Fibroblast of villous mesenchyme (primary cell): ENCODE measurements around the gene KIF3C. TPM values are rescaled to one million over a fixed set of nuclear protein-coding genes. Genes with fewer than 3 reads are reported as not detected.

Experiments used
- DNase-seq: peaks from one replicate; pipeline ENCODE4 v3.0.0-alpha.2; 2010; ENCODE audit warnings: low read depth
- H3K4me3 ChIP-seq: 2 replicates; pipeline ENCODE4 v1.5.1; 2011; ENCODE audit warnings: low read depth, mild to moderate bottlenecking, low read length
- total RNA-seq: library from RNA; depleted of rRNA; stranded (reverse); fragments of >200 nt; gene quantifications from 2 replicates; pipeline ENCODE4 v1.2.3, GENCODE V29; 2012
- TF ChIP-seq, protein P1 (sequence below): IDR thresholded peaks from 2 replicates; pipeline ENCODE4 v1.5.1; 2012; ENCODE audit warnings: low read depth, mild to moderate bottlenecking, low read length; ENCODE audit not compliant: insufficient read depth

The KIF3C gene
- total RNA-seq, 1 donor, result 9.9 TPM

DNA sequence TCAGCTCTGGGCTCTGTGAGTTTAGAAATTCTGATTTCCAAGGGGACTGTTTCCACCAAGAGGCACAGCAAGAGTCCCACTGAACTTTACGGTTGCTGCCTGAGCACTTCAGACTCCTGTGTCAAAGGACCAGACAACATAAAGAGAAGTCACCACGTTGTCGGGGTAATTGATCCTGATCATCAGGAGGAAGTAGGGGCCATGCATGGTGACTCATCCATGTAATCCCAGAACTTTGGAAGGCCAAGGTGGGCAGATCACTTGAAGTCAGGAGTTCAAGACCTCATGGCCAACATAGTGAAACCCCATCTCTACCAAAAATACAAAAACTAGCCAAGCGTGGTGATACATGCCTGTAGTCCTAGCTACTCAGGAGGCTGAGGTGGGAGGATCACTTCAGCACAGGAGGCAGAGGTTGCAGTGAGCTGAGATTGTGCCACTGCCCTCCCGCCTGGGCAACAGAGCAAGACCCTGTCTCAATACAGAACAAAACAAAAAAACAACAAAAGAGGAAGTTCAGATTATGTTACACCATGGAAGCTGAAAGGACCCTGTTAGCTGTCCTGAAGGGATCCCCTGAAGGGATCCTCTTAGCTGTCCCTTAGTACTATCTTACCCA lies 94.6 kb downstream of the KIF3C start:
- DNase-seq, result no peak
- no peak overlapping the region for H3K4me3 ChIP-seq
- TF ChIP-seq, protein P1, sequence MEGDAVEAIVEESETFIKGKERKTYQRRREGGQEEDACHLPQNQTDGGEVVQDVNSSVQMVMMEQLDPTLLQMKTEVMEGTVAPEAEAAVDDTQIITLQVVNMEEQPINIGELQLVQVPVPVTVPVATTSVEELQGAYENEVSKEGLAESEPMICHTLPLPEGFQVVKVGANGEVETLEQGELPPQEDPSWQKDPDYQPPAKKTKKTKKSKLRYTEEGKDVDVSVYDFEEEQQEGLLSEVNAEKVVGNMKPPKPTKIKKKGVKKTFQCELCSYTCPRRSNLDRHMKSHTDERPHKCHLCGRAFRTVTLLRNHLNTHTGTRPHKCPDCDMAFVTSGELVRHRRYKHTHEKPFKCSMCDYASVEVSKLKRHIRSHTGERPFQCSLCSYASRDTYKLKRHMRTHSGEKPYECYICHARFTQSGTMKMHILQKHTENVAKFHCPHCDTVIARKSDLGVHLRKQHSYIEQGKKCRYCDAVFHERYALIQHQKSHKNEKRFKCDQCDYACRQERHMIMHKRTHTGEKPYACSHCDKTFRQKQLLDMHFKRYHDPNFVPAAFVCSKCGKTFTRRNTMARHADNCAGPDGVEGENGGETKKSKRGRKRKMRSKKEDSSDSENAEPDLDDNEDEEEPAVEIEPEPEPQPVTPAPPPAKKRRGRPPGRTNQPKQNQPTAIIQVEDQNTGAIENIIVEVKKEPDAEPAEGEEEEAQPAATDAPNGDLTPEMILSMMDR, result no peak

DNA sequence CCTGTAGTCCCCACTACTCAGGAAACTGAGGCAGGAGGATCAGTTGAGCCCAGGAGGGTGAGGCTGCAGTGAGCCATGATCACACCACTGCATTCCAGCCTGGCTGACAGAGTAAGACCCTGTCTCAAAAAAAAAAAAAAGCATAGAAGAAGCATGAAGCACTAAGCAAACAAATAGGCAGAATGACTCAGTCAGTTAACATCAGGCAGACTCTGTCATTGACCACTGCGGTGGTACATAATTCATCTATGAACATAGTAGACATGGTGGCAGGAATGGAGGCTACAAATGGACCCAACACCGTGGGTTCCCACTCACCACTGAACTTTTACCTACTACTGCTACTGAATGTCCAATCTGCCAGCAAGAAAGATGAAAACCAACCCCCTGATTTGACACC lies 96.4 kb downstream of the KIF3C start:
- no peak overlapping the region for H3K4me3 ChIP-seq
- DNase-seq, result no peak
- TF ChIP-seq, protein P1, result no peak

GRCh38 chr2:25881764-25882163 lies 100.5 kb downstream of the KIF3C start:
- TF ChIP-seq, protein P1, result no peak
- H3K4me3 ChIP-seq, result no peak overlapping the region
- DNase-seq, result no peak

DNA sequence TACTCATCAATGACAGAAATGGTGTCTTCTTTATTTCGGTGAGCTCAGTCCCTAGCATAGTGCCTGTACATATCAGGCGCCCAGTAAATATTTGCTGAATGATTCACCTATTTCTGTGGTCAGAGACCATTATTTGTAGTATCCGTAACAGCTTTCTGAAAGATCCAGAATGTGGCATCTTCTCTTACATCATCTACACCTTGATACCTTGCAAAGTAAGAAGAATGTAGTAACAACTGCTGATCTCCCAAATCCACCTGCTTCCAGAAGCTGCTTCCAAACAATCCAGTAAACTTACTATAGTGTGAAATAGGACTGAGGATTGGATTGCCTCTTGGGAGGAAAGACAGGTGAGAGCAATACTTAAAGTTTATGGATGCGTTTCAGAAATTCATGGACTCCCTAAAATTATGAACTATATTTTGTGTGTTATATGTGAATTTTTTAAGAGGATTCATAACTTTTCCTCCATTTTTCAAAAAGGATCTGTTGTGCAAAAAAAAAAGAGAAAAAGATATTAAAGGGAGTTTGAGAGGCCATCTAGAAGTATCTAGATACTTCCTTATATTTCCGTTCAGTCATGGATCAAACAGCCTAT lies 103.1 kb downstream of the KIF3C start:
- peak overlapping the region; percentile 70 for H3K4me3 ChIP-seq
- TF ChIP-seq, protein P1, result no peak
- DNase-seq, result peak; percentile 65

DNA sequence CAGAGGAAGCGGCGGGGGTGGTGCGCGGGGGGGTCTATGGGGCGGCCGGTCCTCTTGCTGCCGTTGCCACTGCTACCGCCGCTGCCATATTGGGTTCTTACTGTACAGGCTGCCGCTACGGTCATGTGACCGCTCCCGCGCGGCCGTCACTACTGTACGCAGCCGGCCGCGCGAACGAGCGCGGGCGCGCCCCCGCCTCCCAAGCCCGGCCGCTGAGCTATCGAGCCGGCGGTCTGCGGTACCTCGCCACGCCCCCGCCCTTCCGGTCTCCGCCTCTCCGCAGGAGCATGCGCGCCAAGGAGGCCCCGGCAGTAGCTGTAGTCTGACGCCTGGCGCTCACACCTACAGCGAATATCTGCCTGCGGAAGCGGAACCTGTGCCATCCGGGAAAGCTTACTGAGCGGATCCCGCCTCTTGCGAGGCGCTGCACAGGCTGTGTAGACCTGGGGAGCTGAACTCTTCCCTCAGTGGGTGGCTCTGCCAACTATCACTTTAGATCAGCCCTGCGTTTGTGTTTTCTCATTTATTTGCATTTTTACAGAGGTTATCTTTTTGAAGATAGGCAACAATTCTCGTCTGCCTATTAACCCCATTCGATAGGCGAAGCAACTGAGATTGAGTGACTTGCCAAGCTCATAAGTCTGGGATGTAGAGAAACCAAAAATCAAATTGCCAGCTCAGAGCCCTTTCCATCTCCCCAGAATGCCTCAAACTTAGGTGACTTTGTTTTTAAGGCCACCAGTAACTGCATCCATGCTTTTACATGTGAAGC lies 103.8 kb downstream of the KIF3C start, which contains the start of gene ASXL2:
Gene ASXL2, minus strand, starts transcription at position 127 of the 772 bp plus-strand sequence. CDS start 265 bp downstream, outside the sequence.
- H3K4me3 ChIP-seq, result peak within 1 kb of the TSS; percentile 99
- peak; percentile 97 for DNase-seq
- TF ChIP-seq, protein P1, result no peak

GRCh38 chr2:25877431-25878360 lies 104.6 kb downstream of the KIF3C start:
- TF ChIP-seq, protein P1, result no peak

More at GRCh38 chr2:25877431-25878360, 104.6 kb downstream of the KIF3C start:
- DNase-seq, result peak; percentile 67
- H3K4me3 ChIP-seq, result peak overlapping the region; percentile 99
